Loucy (cell line): ENCODE data around the gene IFNG.
A peak's percentile ranks its signal among the peaks of the same experiment; 100 is the strongest.

Experiments used
- H2AFZ ChIP-seq: fragments of 200-600 bp; sonication (generic); 2 replicates; pipeline ENCODE4 v1.6.0; 2016; ENCODE audit warnings: antibody characterized with exemption, mild to moderate bottlenecking, low read length, moderate library complexity
- H3F3A ChIP-seq: fragments of 200-600 bp; 2 replicates; pipeline ENCODE4 v1.6.0; 2016; ENCODE audit warnings: antibody characterized with exemption, low read depth, mild to moderate bottlenecking
- H3K27me3 ChIP-seq: fragments of 200-600 bp; sonication (generic); 2 replicates; pipeline ENCODE4 v1.6.1; 2014; ENCODE audit warnings: low read length, mild to moderate bottlenecking; ENCODE audit not compliant: insufficient read depth, poor library complexity, severe bottlenecking
- H3K36me3 ChIP-seq: fragments of 200-600 bp; sonication (generic); 2 replicates; pipeline ENCODE4 v1.6.1; 2016; ENCODE audit warnings: low read length; ENCODE audit not compliant: insufficient read depth
- H3K4me1 ChIP-seq: fragments of 200-600 bp; sonication (generic); 2 replicates; pipeline ENCODE4 v1.5.1; 2014; ENCODE audit warnings: low read length, mild to moderate bottlenecking; ENCODE audit not compliant: insufficient read depth, poor library complexity, severe bottlenecking
- H3K4me2 ChIP-seq: fragments of 200-600 bp; sonication (generic); 2 replicates; pipeline ENCODE4 v1.6.0; 2014; ENCODE audit warnings: antibody characterized with exemption, low read length, low read depth, mild to moderate bottlenecking; ENCODE audit not compliant: poor library complexity, severe bottlenecking
- H3K4me3 ChIP-seq: fragments of 200-600 bp; sonication (generic); 2 replicates; pipeline ENCODE4 v1.5.1; 2014; ENCODE audit warnings: low read length, mild to moderate bottlenecking, mixed read lengths; ENCODE audit not compliant: poor library complexity, severe bottlenecking
- H3K79me2 ChIP-seq: fragments of 200-600 bp; sonication (generic); 2 replicates; pipeline ENCODE4 v1.6.1; 2014; ENCODE audit warnings: low read length; ENCODE audit not compliant: insufficient read depth
- H3K9ac ChIP-seq: fragments of 200-600 bp; sonication (generic); 2 replicates; pipeline ENCODE4 v1.6.0; 2014; ENCODE audit warnings: mild to moderate bottlenecking, low read depth, low read length, moderate library complexity; ENCODE audit not compliant: poor library complexity, severe bottlenecking
- H3K9me2 ChIP-seq: fragments of 200-600 bp; sonication (generic); replicated peaks from 2 replicates; pipeline ENCODE4 v1.6.1; 2016; ENCODE audit warnings: low read depth, low read length, mixed read lengths
- H3K9me3 ChIP-seq: fragments of 200-600 bp; sonication (generic); 2 replicates; pipeline ENCODE4 v1.6.1; 2014; ENCODE audit warnings: mild to moderate bottlenecking, antibody characterized with exemption, low read length, low read depth; ENCODE audit not compliant: insufficient read depth
- H4K20me1 ChIP-seq: fragments of 200-600 bp; sonication (generic); 2 replicates; pipeline ENCODE4 v1.6.0; 2014; ENCODE audit warnings: antibody characterized with exemption, low read length, mild to moderate bottlenecking; ENCODE audit not compliant: insufficient read depth, poor library complexity, severe bottlenecking
- EZH2phosphoT487 ChIP-seq: fragments of 200-600 bp; IDR thresholded peaks from 2 replicates; pipeline ENCODE4 v1.6.1; 2018; ENCODE audit warnings: antibody characterized with exemption, mild to moderate bottlenecking, moderate library complexity, borderline replicate concordance
- TF ChIP-seq, protein P1 (sequence below): fragments of 200-600 bp; sonication (generic); conservative IDR thresholded peaks from 2 replicates; pipeline ENCODE4 v1.5.1; 2014; ENCODE audit warnings: mild to moderate bottlenecking, antibody characterized with exemption, low read length

IFNG gene

GRCh38 chr12:68163560-68164081 lies 4.1 kb upstream of the IFNG start:
- no peak overlapping the region for H3K9ac ChIP-seq
- H3K4me1 ChIP-seq = no peaks in the 10 kb centered on the region
- no peaks in the 10 kb centered on the region for H4K20me1 ChIP-seq
- no peak overlapping the region for H3K4me2 ChIP-seq
- no peaks in the 10 kb centered on the region for H3K27me3 ChIP-seq
- no peaks in the 10 kb centered on the region for H3F3A ChIP-seq
- H2AFZ ChIP-seq = peak overlapping the region; percentile 74
- no peaks in the 10 kb centered on the region for H3K9me3 ChIP-seq
- no peak overlapping the region for H3K4me3 ChIP-seq
- no peaks in the 10 kb centered on the region for H3K79me2 ChIP-seq
- TF ChIP-seq EZH2phosphoT487 = no peak
- TF ChIP-seq, protein P1, sequence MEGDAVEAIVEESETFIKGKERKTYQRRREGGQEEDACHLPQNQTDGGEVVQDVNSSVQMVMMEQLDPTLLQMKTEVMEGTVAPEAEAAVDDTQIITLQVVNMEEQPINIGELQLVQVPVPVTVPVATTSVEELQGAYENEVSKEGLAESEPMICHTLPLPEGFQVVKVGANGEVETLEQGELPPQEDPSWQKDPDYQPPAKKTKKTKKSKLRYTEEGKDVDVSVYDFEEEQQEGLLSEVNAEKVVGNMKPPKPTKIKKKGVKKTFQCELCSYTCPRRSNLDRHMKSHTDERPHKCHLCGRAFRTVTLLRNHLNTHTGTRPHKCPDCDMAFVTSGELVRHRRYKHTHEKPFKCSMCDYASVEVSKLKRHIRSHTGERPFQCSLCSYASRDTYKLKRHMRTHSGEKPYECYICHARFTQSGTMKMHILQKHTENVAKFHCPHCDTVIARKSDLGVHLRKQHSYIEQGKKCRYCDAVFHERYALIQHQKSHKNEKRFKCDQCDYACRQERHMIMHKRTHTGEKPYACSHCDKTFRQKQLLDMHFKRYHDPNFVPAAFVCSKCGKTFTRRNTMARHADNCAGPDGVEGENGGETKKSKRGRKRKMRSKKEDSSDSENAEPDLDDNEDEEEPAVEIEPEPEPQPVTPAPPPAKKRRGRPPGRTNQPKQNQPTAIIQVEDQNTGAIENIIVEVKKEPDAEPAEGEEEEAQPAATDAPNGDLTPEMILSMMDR = no peak
- no peaks in the 10 kb centered on the region for H3K36me3 ChIP-seq
- H3K9me2 ChIP-seq = no peaks in the 10 kb centered on the region

GRCh38 chr12:68162374-68162773 lies 2.8 kb upstream of the IFNG start:
- H3K79me2 ChIP-seq = no peaks in the 10 kb centered on the region
- no peak overlapping the region for H3K4me2 ChIP-seq
- no peaks in the 10 kb centered on the region for H4K20me1 ChIP-seq
- TF ChIP-seq, protein P1 = no peak
- TF ChIP-seq EZH2phosphoT487 = no peak
- no peak overlapping the region for H2AFZ ChIP-seq
- H3K4me1 ChIP-seq = no peaks in the 10 kb centered on the region
- no peaks in the 10 kb centered on the region for H3F3A ChIP-seq
- no peaks in the 10 kb centered on the region for H3K36me3 ChIP-seq
- H3K9me3 ChIP-seq = no peaks in the 10 kb centered on the region
- H3K9ac ChIP-seq = no peak overlapping the region
- H3K4me3 ChIP-seq = no peak overlapping the region
- H3K27me3 ChIP-seq = no peaks in the 10 kb centered on the region
- no peaks in the 10 kb centered on the region for H3K9me2 ChIP-seq

DNA sequence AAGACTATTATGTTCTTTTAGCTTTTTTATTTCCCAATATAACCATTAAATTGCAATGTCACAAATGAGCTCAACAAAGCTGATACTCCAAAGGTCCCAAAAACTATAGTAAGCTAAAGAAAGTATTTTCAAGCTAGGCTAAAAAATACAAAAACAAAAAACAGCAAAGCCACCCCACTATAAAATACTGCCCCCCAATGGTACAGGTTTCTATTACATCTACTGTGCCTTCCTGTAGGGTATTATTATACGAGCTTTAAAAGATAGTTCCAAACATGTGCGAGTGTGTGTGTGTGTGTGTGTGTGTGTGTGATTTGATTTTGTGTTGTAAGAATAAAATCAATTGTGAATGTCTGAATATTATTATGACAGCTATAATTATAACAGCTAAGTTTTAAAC lies 1.1 kb downstream of the IFNG start:
- H2AFZ ChIP-seq = no peak overlapping the region
- no peaks in the 10 kb centered on the region for H3K79me2 ChIP-seq
- no peaks in the 10 kb centered on the region for H3F3A ChIP-seq
- no peaks in the 10 kb centered on the region for H3K9me2 ChIP-seq
- H3K27me3 ChIP-seq = no peaks in the 10 kb centered on the region
- H3K36me3 ChIP-seq = no peaks in the 10 kb centered on the region
- H3K9ac ChIP-seq = no peak overlapping the region
- H3K4me1 ChIP-seq = no peaks in the 10 kb centered on the region
- TF ChIP-seq, protein P1 = peak; percentile 89
- no peak for TF ChIP-seq EZH2phosphoT487
- H3K4me3 ChIP-seq = no peak overlapping the region
- no peak overlapping the region for H3K4me2 ChIP-seq
- H4K20me1 ChIP-seq = no peaks in the 10 kb centered on the region
- no peaks in the 10 kb centered on the region for H3K9me3 ChIP-seq
